Measurements from ENCODE around the gene MAD2L2. TPM values are rescaled to one million over a fixed set of nuclear protein-coding genes. Genes with fewer than 3 reads are reported as not detected.
A peak's percentile ranks its signal among the peaks of the same experiment; 100 is the strongest.

Gene MAD2L2
- total RNA-seq, 1 experiment from 2014 or later, result 283 TPM

DNA sequence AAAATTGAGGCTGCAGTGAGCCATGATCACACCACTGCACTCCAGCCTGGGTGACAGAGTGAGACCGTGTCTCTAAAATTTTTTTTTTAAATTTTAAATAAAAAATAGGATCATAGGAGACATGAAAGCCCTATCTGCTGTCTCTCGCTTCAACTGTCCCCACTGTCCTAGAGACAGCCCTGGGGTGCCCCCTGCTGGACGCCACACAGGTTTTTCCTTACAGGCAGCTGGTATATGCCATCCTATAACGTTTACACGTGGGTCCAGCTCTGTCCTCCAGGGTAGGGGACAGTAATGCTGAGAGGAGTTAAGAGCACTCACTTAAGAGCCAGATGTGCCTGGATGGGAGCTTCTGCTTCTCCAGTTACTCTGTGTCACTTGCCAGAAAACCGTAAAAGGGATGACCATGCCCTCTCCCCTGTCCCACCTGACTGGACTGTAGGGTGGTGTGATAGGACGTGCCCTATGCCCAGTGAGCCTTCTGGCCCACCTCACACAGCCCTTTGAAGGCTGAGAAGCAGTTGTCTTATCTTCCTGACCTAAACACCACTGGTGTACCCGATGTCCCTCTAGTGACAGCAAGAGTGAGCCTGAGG is 35.2 kb downstream of the MAD2L2 start:
- POLR2A ChIA-PET, result interaction anchor here (1.0 kb wide), 1 partner anchor 286 kb away, joined by 3 read pairs; no protein-coding TSS in a partner anchor
- CTCF ChIA-PET, result interaction anchor here (0.5 to 4.9 kb wide), 67 partner anchors 8 to 608 kb away, joined by 3 to 40 read pairs (median 5); partner anchors contain the start of genes AGTRAP, DISP3, EXOSC10 and FBXO2
- ATAC-seq, result peak; percentile 48

DNA sequence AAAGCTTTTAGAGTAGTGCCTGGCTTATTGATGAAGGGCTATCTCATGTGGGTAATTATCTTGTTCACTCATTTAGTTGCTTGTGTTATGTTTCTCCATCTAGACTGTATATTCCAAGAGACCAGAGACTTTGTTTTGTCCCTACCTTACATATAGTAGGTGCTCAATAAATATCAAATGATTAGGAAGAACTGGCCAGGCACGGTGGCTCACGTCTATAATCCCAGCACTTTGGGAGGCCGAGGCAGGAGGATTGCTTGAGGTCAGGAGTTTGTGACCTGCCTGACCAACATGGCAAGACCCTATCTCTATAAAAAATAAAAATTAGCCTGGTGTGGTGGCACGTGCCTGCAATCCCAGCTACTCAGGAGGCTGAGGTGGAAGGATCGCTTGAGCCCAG is 35.7 kb downstream of the MAD2L2 start:
- ChIA-PET CTCF (interaction anchor here (0.6 to 4.9 kb wide), 53 partner anchors 9 to 608 kb away, joined by 3 to 40 read pairs (median 5); partner anchors contain the start of genes AGTRAP, DISP3, EXOSC10 and FBXO2), POLR2A (interaction anchor here (1.0 kb wide), 1 partner anchor 286 kb away, joined by 3 read pairs; no protein-coding TSS in a partner anchor)
- Mint-ChIP-seq H3K27me3 (ENCODE audit: low read depth) (peaks cover 5% of the 10 kb centered on the region), H3K4me3 (no peak overlapping the region), H3K9me3 (no peaks in the 10 kb centered on the region), H3K36me3 (no peaks in the 10 kb centered on the region), H3K4me1 (peaks cover 11% of the 10 kb centered on the region), H3K27ac (no peak overlapping the region)
- DNase-seq (ENCODE audit: low spot score) (no peak), ATAC-seq (no peak)
- TF ChIP-seq CREB1 (CRISPR knock-in tag; IDR thresholded peaks at IDR 0.05) (no peak), RELA (CRISPR knock-in tag; IDR thresholded peaks at IDR 0.05; ENCODE audit: borderline replicate concordance) (no peak), SMAD3 (CRISPR knock-in tag; IDR thresholded peaks at IDR 0.05; ENCODE audit: borderline replicate concordance) (no peak), EMX1 (CRISPR knock-in tag; IDR thresholded peaks at IDR 0.05) (no peak), ZNF396 (CRISPR knock-in tag; IDR thresholded peaks at IDR 0.05; ENCODE audit: borderline replicate concordance) (no peak), CREM (CRISPR knock-in tag; IDR thresholded peaks at IDR 0.05) (no peak), ZNF219 (CRISPR knock-in tag; IDR thresholded peaks at IDR 0.05; ENCODE audit: borderline replicate concordance) (no peak), ZNF671 (CRISPR knock-in tag; IDR thresholded peaks at IDR 0.05) (no peak), JAZF1 (CRISPR knock-in tag; IDR thresholded peaks at IDR 0.05) (no peak), ZNF423 (CRISPR knock-in tag; IDR thresholded peaks at IDR 0.05) (no peak), TEAD1 (CRISPR knock-in tag; IDR thresholded peaks at IDR 0.05) (no peak), TEAD4 (CRISPR knock-in tag; IDR thresholded peaks at IDR 0.05) (no peak), NR1H2 (CRISPR knock-in tag; IDR thresholded peaks at IDR 0.05) (no peak)
- TF ChIP-seq, protein P1, sequence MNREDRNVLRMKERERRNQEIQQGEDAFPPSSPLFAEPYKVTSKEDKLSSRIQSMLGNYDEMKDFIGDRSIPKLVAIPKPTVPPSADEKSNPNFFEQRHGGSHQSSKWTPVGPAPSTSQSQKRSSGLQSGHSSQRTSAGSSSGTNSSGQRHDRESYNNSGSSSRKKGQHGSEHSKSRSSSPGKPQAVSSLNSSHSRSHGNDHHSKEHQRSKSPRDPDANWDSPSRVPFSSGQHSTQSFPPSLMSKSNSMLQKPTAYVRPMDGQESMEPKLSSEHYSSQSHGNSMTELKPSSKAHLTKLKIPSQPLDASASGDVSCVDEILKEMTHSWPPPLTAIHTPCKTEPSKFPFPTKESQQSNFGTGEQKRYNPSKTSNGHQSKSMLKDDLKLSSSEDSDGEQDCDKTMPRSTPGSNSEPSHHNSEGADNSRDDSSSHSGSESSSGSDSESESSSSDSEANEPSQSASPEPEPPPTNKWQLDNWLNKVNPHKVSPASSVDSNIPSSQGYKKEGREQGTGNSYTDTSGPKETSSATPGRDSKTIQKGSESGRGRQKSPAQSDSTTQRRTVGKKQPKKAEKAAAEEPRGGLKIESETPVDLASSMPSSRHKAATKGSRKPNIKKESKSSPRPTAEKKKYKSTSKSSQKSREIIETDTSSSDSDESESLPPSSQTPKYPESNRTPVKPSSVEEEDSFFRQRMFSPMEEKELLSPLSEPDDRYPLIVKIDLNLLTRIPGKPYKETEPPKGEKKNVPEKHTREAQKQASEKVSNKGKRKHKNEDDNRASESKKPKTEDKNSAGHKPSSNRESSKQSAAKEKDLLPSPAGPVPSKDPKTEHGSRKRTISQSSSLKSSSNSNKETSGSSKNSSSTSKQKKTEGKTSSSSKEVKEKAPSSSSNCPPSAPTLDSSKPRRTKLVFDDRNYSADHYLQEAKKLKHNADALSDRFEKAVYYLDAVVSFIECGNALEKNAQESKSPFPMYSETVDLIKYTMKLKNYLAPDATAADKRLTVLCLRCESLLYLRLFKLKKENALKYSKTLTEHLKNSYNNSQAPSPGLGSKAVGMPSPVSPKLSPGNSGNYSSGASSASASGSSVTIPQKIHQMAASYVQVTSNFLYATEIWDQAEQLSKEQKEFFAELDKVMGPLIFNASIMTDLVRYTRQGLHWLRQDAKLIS (CRISPR knock-in tag; IDR thresholded peaks at IDR 0.05; ENCODE audit: borderline replicate concordance), result no peak
- TF ChIP-seq, protein P2, sequence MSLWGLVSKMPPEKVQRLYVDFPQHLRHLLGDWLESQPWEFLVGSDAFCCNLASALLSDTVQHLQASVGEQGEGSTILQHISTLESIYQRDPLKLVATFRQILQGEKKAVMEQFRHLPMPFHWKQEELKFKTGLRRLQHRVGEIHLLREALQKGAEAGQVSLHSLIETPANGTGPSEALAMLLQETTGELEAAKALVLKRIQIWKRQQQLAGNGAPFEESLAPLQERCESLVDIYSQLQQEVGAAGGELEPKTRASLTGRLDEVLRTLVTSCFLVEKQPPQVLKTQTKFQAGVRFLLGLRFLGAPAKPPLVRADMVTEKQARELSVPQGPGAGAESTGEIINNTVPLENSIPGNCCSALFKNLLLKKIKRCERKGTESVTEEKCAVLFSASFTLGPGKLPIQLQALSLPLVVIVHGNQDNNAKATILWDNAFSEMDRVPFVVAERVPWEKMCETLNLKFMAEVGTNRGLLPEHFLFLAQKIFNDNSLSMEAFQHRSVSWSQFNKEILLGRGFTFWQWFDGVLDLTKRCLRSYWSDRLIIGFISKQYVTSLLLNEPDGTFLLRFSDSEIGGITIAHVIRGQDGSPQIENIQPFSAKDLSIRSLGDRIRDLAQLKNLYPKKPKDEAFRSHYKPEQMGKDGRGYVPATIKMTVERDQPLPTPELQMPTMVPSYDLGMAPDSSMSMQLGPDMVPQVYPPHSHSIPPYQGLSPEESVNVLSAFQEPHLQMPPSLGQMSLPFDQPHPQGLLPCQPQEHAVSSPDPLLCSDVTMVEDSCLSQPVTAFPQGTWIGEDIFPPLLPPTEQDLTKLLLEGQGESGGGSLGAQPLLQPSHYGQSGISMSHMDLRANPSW (CRISPR knock-in tag; conservative IDR thresholded peaks at IDR 0.05; ENCODE audit: low read depth), result no peak

More for the DNA sequence above, 35.2 kb downstream of the MAD2L2 start:
- H3K9me3 Mint-ChIP-seq, result no peaks in the 10 kb centered on the region
- H3K27ac Mint-ChIP-seq, result no peak overlapping the region
- no peak overlapping the region for H3K4me3 Mint-ChIP-seq
- DNase-seq (ENCODE audit: low spot score), result peak; percentile 89
- peaks cover 13% of the 10 kb centered on the region for H3K4me1 Mint-ChIP-seq
- peaks cover 7% of the 10 kb centered on the region for H3K27me3 Mint-ChIP-seq (ENCODE audit: low read depth)
- TF ChIP-seq GABPB1 (CRISPR knock-in tag; IDR thresholded peaks at IDR 0.05), result no peak
- TF ChIP-seq, protein P3, sequence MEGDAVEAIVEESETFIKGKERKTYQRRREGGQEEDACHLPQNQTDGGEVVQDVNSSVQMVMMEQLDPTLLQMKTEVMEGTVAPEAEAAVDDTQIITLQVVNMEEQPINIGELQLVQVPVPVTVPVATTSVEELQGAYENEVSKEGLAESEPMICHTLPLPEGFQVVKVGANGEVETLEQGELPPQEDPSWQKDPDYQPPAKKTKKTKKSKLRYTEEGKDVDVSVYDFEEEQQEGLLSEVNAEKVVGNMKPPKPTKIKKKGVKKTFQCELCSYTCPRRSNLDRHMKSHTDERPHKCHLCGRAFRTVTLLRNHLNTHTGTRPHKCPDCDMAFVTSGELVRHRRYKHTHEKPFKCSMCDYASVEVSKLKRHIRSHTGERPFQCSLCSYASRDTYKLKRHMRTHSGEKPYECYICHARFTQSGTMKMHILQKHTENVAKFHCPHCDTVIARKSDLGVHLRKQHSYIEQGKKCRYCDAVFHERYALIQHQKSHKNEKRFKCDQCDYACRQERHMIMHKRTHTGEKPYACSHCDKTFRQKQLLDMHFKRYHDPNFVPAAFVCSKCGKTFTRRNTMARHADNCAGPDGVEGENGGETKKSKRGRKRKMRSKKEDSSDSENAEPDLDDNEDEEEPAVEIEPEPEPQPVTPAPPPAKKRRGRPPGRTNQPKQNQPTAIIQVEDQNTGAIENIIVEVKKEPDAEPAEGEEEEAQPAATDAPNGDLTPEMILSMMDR (IDR thresholded peaks at IDR 0.05), result peak; percentile 84
- TF ChIP-seq, protein P4, sequence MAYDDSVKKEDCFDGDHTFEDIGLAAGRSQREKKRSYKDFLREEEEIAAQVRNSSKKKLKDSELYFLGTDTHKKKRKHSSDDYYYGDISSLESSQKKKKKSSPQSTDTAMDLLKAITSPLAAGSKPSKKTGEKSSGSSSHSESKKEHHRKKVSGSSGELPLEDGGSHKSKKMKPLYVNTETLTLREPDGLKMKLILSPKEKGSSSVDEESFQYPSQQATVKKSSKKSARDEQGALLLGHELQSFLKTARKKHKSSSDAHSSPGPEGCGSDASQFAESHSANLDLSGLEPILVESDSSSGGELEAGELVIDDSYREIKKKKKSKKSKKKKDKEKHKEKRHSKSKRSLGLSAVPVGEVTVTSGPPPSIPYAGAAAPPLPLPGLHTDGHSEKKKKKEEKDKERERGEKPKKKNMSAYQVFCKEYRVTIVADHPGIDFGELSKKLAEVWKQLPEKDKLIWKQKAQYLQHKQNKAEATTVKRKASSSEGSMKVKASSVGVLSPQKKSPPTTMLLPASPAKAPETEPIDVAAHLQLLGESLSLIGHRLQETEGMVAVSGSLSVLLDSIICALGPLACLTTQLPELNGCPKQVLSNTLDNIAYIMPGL (CRISPR knock-in tag; IDR thresholded peaks at IDR 0.05), result no peak
- H3K36me3 Mint-ChIP-seq, result no peaks in the 10 kb centered on the region
